Right lobe of liver (tissue), 6 donors: ENCODE results near the gene RCOR3. TPM values are rescaled to one million over a fixed set of nuclear protein-coding genes. Genes with fewer than 3 reads are reported as not detected.

Source experiments
- ATAC-seq, 4 donors: fragments of 200-7000 bp; cut with Tn5 transposase; one replicate each; pipeline ENCODE4 v1.9.1; 2020; ENCODE audit warnings: mild to moderate bottlenecking in 4 of 4, moderate library complexity in 4 of 4
- DNase-seq, 3 donors: peaks; one replicate each; pipeline ENCODE4 v3.0.0-alpha.2; 2020
- H3K27ac ChIP-seq, 3 donors: fragments of 200-600 bp; one replicate each; pipeline ENCODE4 v1.8.0; 2022
- H3K27me3 ChIP-seq, 2 donors: fragments of 200-600 bp; one replicate each; pipeline ENCODE4 v1.8.0; 2022
- H3K36me3 ChIP-seq, 4 donors: fragments of 200-600 bp; sonication (generic) in 1 of 4; one replicate each; pipeline versions ENCODE4 v1.5.1 to v1.8.0; 2017 to 2022; ENCODE audit warnings: control low read depth in 1 of 4
- H3K4me1 ChIP-seq, 4 donors: fragments of 200-600 bp; sonication (generic) in 1 of 4; one replicate each; pipeline versions ENCODE4 v1.5.1 to v1.8.0; 2017 to 2022; ENCODE audit warnings: control low read depth in 1 of 4
- H3K4me3 ChIP-seq, 3 donors: fragments of 200-600 bp; one replicate each; pipeline ENCODE4 v1.8.0; 2022
- H3K9me3 ChIP-seq, 4 donors: fragments of 200-600 bp; sonication (generic) in 1 of 4; one replicate each; pipeline versions ENCODE4 v1.5.1 to v1.8.0; 2017 to 2022; ENCODE audit warnings: control low read depth in 1 of 4
- POLR2A ChIP-seq: fragments of 450-650 bp; IDR thresholded peaks from one replicate; pipeline ENCODE4 v1.6.1; 2017; ENCODE audit warnings: antibody characterized with exemption, mild to moderate bottlenecking
- WGBS: methylation state at CpG from one replicate; pipeline ENCODE4 v1.1.6; 2018; ENCODE audit warnings: low coverage, low lambda C conversion rate; ENCODE audit not compliant: insufficient coverage; ENCODE audit errors: missing lambda C conversion rate; 5-methylcytosine and 5-hydroxymethylcytosine counted together
- intact Hi-C, 2 donors: fragments of 100-400 bp; cut with DNase I; formaldehyde crosslinking; loops; one replicate each; pipeline versions ENCODE4 v1.11.2 to v1.14.1; 2022
- total RNA-seq, 6 experiments: library from RNA; depleted of rRNA in 2 of 6; stranded (reverse); fragments of >200 nt in 2 of 6; fragmentation: NEBNext Ultra II Directional in 3 of 6; extraction: Animal tissue kit (Norgen Biotek cat#: 25700) in 3 of 6; gene quantifications; one replicate each; pipeline versions ENCODE4 v1.1.0 to v1.2.4, GENCODE V29; 2016 to 2023
- TF ChIP-seq, protein P1 (sequence below), 4 donors: fragments of 200-600 bp in 3 of 4; fragments of 450-650 bp in 1 of 4; IDR thresholded peaks; one replicate each; pipeline versions ENCODE4 v1.5.1 to v1.8.0; 2016 to 2022; ENCODE audit warnings: antibody characterized with exemption in 4 of 4, mild to moderate bottlenecking in 2 of 4
- donor health status: DM: no; HTN: yes; CAD: no.
- donor health status: DM: no; HTN: no; CAD: no.
- donor health status: DM: no; HTN: no; CAD: no.
- donor health status: DM: no; HTN: yes; CAD: no.
- donor health status: DM: no; HTN: yes; CAD: no.

The RCOR3 gene
- total RNA-seq, 6 experiments from 2014 or later = 13.0 to 24.6 (median 17.7) TPM

DNA sequence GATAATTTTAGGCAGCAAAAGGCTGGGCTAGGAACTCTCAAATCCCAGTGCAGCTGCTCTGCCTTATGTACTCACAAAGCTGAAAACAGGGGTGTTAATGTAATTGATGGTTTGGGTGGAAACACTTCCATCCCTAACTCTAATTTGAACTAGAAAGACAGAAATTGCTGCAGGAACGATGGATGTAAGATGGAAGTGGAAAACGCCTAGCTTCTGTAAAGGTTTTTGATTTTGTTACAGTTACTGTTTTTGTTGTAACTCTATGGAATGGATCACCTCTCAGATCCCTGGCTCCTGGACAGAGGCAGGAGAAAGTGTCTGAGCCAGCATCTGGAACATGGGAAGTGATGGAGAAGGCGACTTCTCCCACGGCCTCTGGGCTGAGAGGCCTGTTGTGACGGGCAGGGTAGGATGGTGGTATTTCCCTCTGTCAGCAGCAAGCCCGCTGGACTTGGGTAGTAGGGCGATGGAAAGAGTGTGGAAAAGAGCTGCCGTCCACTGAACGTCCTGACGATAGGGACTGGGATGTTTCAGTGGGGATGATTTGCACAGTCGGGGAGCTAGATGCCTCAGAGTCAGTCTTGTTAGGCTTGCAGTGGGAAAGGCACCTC is 69.0 kb downstream of the RCOR3 start:
- Histone ChIP-seq H3K27me3 (no peaks in the 10 kb centered on the region), H3K4me1 (no peaks in the 10 kb centered on the region), H3K27ac (no peak overlapping the region), H3K9me3 (no peaks in the 10 kb centered on the region), H3K36me3 (no peaks in the 10 kb centered on the region), H3K4me3 (peak overlapping the region in 1 of 3 donors; percentile 64)
- intact Hi-C loops = loop anchor here in 1 of 2 donors (10.0 kb wide), 1 partner anchor 327 kb away; no protein-coding TSS in a partner anchor
- no peak for TF ChIP-seq POLR2A
- DNase-seq = no peak
- WGBS = 88% methylated on average over 5 of the region's 11 CpGs
- ATAC-seq = no peak

DNA sequence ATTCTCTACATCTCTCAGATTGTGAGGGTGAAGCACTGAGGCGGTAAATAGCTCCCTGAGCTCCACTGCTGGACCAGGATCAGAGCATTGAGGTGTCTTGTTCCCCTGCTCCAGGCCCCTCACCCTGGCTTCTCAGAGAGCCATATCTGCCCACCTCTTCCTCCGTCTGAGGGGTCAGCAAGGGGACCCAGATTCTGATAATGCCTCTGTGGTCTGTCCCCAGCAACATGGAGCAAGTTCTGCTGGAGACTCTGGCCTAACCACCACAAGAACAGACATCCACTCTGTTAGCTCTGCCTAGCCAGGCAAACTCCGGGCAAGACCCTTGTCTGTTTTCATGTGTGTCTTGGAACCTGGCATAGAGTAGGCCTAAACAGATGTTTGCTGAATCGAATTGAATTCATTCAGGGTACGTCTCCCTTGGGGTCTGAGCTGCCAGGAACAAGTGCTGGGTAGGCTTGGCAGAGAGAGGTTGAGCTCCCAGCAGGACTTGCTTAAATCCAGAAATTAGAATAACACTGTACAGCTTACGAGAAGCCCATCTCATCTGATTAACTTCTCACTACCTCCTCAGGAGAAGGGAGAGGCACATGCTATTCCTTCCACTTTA is 69.8 kb downstream of the RCOR3 start:
- no peak overlapping the region for H3K4me3 ChIP-seq
- DNase-seq (no peak), ATAC-seq (no peak)
- H3K27ac ChIP-seq = no peak overlapping the region
- no peaks in the 10 kb centered on the region for H3K9me3 ChIP-seq
- TF ChIP-seq, protein P1, sequence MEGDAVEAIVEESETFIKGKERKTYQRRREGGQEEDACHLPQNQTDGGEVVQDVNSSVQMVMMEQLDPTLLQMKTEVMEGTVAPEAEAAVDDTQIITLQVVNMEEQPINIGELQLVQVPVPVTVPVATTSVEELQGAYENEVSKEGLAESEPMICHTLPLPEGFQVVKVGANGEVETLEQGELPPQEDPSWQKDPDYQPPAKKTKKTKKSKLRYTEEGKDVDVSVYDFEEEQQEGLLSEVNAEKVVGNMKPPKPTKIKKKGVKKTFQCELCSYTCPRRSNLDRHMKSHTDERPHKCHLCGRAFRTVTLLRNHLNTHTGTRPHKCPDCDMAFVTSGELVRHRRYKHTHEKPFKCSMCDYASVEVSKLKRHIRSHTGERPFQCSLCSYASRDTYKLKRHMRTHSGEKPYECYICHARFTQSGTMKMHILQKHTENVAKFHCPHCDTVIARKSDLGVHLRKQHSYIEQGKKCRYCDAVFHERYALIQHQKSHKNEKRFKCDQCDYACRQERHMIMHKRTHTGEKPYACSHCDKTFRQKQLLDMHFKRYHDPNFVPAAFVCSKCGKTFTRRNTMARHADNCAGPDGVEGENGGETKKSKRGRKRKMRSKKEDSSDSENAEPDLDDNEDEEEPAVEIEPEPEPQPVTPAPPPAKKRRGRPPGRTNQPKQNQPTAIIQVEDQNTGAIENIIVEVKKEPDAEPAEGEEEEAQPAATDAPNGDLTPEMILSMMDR (IDR thresholded peaks at IDR 0.05) = no peak
- TF ChIP-seq POLR2A = no peak
- 85% methylated on average over 6 of the region's 6 CpGs for WGBS
- H3K36me3 ChIP-seq = no peaks in the 10 kb centered on the region
- no peaks in the 10 kb centered on the region for H3K4me1 ChIP-seq
- H3K27me3 ChIP-seq = no peaks in the 10 kb centered on the region
- intact Hi-C loops = loop anchor here in 1 of 2 donors (10.0 kb wide), 1 partner anchor 326 kb away; no protein-coding TSS in a partner anchor

DNA sequence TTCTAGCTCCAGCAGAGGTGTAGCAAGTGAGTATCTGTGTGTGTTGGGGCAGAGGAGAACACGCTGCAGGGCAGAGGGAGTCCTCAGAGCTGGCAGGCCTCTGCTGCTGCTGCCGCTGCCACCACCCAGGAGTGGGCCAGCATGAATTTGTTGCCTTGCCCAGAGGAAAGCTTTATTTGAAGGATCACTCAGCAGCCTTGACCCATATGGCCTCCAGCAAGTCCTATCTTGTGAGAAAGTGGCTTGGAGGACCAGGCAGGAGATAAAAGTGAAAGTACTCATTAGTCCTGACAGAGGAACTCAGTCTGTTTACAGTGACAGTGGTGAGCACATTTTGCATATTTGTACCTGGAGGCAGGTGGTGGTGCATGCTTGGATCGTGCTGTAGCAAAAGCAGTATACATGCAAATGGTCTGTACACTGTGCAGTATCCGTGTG is 70.6 kb downstream of the RCOR3 start:
- WGBS = 57% methylated on average over 2 of the region's 4 CpGs
- H3K27ac ChIP-seq = no peak overlapping the region
- no peaks in the 10 kb centered on the region for H3K36me3 ChIP-seq
- TF ChIP-seq, protein P1 (IDR thresholded peaks at IDR 0.05) = no peak
- no peak for TF ChIP-seq POLR2A
- intact Hi-C loops = loop anchor here in 1 of 2 donors (10.0 kb wide), 1 partner anchor 325 kb away; no protein-coding TSS in a partner anchor
- ATAC-seq (peak in 1 of 4 donors; percentile 25), DNase-seq (no peak)
- H3K27me3 ChIP-seq = no peaks in the 10 kb centered on the region
- H3K4me3 ChIP-seq = no peak overlapping the region
- no peaks in the 10 kb centered on the region for H3K4me1 ChIP-seq
- H3K9me3 ChIP-seq = no peaks in the 10 kb centered on the region

DNA sequence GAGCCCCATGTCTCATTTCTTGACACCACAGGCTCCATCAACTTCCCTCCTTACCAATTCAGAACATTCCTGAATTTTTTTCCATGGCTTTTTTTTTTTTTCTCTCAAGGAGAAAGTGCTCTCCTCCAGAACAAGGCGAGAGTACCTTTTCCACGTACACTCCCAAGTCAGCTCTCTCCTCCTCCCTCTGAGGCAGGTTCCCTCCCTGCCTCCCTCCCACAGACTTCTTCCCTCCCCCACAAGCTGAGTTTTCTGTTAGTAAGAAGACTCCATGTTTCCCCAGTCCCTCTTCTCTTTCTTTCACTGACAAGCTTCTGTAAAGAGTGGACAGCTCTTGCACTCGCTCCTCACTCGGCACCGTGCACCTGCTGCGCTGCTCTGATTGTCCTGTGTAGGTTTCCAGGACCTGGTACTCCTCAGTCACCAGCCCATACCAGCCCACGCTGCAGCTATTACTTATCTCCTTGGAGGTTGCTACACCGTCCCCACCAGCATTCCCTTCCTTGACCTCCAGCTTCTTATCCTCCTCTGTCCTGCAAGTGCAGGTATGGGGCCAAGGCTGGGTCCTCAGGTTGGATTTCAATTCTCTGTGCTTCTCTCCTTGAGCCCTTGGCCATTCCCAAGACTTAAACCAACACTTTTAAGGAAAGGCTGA is 71.2 kb downstream of the RCOR3 start:
- 98% methylated on average over 5 of the region's 8 CpGs for WGBS
- H3K9me3 ChIP-seq = no peaks in the 10 kb centered on the region

More for the DNA sequence above, 71.2 kb downstream of the RCOR3 start:
- intact Hi-C loops = no loop called here
- Histone ChIP-seq H3K27ac (no peak overlapping the region), H3K4me1 (no peaks in the 10 kb centered on the region), H3K27me3 (no peaks in the 10 kb centered on the region), H3K4me3 (no peak overlapping the region), H3K36me3 (no peaks in the 10 kb centered on the region)
- DNase-seq = no peak
- TF ChIP-seq, protein P1 (IDR thresholded peaks at IDR 0.05) = no peak
- TF ChIP-seq POLR2A = no peak
- ATAC-seq = no peak
